WTC11 (cell line): ENCODE data around the gene ZNF414. TPM values are rescaled to one million over a fixed set of nuclear protein-coding genes. Genes with fewer than 3 reads are reported as not detected.

Source experiments
- ATAC-seq: fragments of 200-7000 bp; cut with Tn5 transposase; 2 replicates; pipeline ENCODE4 v1.10.0; 2021; ENCODE audit warnings: mild to moderate bottlenecking, moderate library complexity
- CTCF ChIA-PET: fragments of 300-600 bp; sonication (Branson Sonifier 250); formaldehyde crosslinking; loops from one replicate; lab custom pipeline; 2021; ENCODE audit warnings: antibody characterized with exemption; lab: Charles Lee
- POLR2A ChIA-PET: fragments of 350-600 bp; sonication (Branson Sonifier 250); formaldehyde crosslinking; loops from one replicate; lab custom pipeline; 2021; ENCODE audit warnings: antibody characterized with exemption; lab: Charles Lee
- DNase-seq: peaks from one replicate; pipeline ENCODE4 v3.0.0; 2021; ENCODE audit warnings: low spot score
- H3K27ac Mint-ChIP-seq: 2 replicates; pipeline ENCODE4 v1.8.0; 2021; ENCODE audit warnings: mixed read lengths
- H3K27me3 Mint-ChIP-seq: 2 replicates; pipeline ENCODE4 v1.8.0; 2021; ENCODE audit warnings: low read depth, mild to moderate bottlenecking, moderate library complexity, mixed read lengths
- H3K36me3 Mint-ChIP-seq: 2 replicates; pipeline ENCODE4 v1.8.0; 2021; ENCODE audit warnings: mixed read lengths
- H3K4me1 Mint-ChIP-seq: 2 replicates; pipeline ENCODE4 v1.8.0; 2022; ENCODE audit warnings: mixed read lengths
- H3K4me3 Mint-ChIP-seq: 2 replicates; pipeline ENCODE4 v1.8.0; 2021; ENCODE audit warnings: mild to moderate bottlenecking, moderate library complexity, mixed read lengths
- H3K9me3 Mint-ChIP-seq: 2 replicates; pipeline ENCODE4 v1.8.0; 2021; ENCODE audit warnings: mixed read lengths
- CREB1 ChIP-seq: sonication (generic); formaldehyde crosslinking; IDR thresholded peaks from 2 replicates; pipeline ENCODE4 v1.8.0; 2023; ENCODE audit warnings: mild to moderate bottlenecking, missing genetic modification reagents
- CTCF ChIP-seq: fragments of 200-600 bp; IDR thresholded peaks from 2 replicates; pipeline ENCODE4 v1.8.0; 2022; ENCODE audit warnings: antibody characterized with exemption
- IRF2 ChIP-seq: sonication (generic); formaldehyde crosslinking; IDR thresholded peaks from 2 replicates; pipeline ENCODE4 v1.8.0; 2022; ENCODE audit warnings: low read depth, missing genetic modification reagents, borderline replicate concordance
- JUN ChIP-seq: sonication (generic); formaldehyde crosslinking; IDR thresholded peaks from 2 replicates; pipeline ENCODE4 v1.8.0; 2023; ENCODE audit warnings: mild to moderate bottlenecking, missing genetic modification reagents
- NFATC4 ChIP-seq: fragments of 250-450 bp; sonication (Bioruptor Pico); IDR thresholded peaks from 2 replicates; pipeline ENCODE4 v1.9.0; 2021; ENCODE audit warnings: mild to moderate bottlenecking
- NFE2L1 ChIP-seq: sonication (generic); formaldehyde crosslinking; IDR thresholded peaks from 2 replicates; pipeline ENCODE4 v1.8.1; 2023; ENCODE audit warnings: missing genetic modification reagents
- SOX15 ChIP-seq: fragments of 250-450 bp; sonication (Bioruptor Pico); IDR thresholded peaks from 2 replicates; pipeline ENCODE4 v1.9.0; 2021; ENCODE audit warnings: mild to moderate bottlenecking
- ZNF232 ChIP-seq: sonication (generic); formaldehyde crosslinking; IDR thresholded peaks from 2 replicates; pipeline ENCODE4 v1.8.0; 2022; ENCODE audit warnings: mild to moderate bottlenecking, missing genetic modification reagents
- ZNF263 ChIP-seq: sonication (generic); formaldehyde crosslinking; IDR thresholded peaks from 2 replicates; pipeline ENCODE4 v1.8.1; 2022; ENCODE audit warnings: low read depth, mild to moderate bottlenecking, moderate library complexity, missing genetic modification reagents
- ZNF423 ChIP-seq: fragments of 250-450 bp; sonication (Bioruptor Pico); IDR thresholded peaks from 2 replicates; pipeline ENCODE4 v2.1.2; 2022; ENCODE audit warnings: mild to moderate bottlenecking, moderate library complexity
- total RNA-seq: library from RNA; stranded (reverse); gene quantifications from 3 replicates; pipeline ENCODE4 v1.2.3, GENCODE V29; 2021
- TF ChIP-seq, protein P1 (sequence below): fragments of 250-450 bp; sonication (Bioruptor Pico); IDR thresholded peaks from 2 replicates; pipeline ENCODE4 v2.1.2; 2022; ENCODE audit warnings: mild to moderate bottlenecking, moderate library complexity
- TF ChIP-seq, protein P2 (sequence below): fragments of 250-450 bp; sonication (Bioruptor Pico); IDR thresholded peaks from 2 replicates; pipeline ENCODE4 v1.9.0; 2021; ENCODE audit warnings: mild to moderate bottlenecking
- TF ChIP-seq, protein P3 (sequence below): sonication (generic); formaldehyde crosslinking; IDR thresholded peaks from 2 replicates; pipeline ENCODE4 v1.8.0; 2023; ENCODE audit warnings: missing genetic modification reagents, mild to moderate bottlenecking, borderline replicate concordance
- TF ChIP-seq, protein P4 (sequence below): fragments of 250-450 bp; sonication (Bioruptor Pico); IDR thresholded peaks from 2 replicates; pipeline ENCODE4 v1.9.0; 2021; ENCODE audit warnings: mild to moderate bottlenecking, borderline replicate concordance
- TF ChIP-seq, protein P5 (sequence below): sonication (generic); formaldehyde crosslinking; IDR thresholded peaks from 2 replicates; pipeline ENCODE4 v1.8.1; 2022; ENCODE audit warnings: missing genetic modification reagents, borderline replicate concordance

The ZNF414 gene
- total RNA-seq, 1 experiment from 2014 or later: 38.2 TPM

DNA sequence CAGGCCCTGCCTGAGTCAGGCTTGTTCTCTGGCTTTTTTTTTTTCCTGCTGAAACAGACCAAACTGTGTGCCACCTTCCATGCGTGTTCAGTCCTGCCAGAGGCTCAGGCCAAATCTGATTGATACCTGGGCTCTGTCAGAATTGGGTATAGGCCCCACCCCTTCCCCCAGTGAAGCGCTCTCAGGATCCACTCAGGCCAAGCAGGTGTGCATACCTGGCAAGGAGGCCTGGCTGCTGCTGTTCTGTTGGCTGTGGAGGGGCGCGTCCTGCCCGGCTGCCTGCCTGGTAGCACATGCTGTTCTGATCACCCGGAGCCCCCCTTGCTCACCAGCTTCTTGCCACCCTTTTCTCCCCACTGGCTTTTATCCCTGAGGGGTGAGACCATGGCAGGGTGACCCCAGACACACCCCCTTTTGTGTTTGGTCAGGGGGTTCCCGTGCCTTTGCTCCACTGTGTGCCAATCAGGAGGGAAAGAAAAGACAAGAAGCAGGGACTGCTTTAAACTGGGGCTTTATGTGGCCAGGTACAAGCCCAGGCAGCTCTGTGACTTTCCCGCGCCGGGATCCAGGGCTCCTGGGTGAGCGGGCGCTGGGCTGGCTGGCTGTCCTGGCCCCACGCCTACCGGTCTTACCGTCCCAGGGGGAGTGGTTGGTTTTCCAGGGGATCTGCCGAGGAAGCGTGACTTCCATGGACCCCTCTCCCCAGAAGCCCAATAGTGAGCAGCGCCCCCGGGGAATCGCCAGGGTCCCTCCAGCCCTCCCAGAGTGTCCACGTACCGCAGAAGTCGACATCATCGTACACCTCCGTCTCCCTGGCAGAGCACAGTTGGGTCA lies 24.2 kb downstream of the ZNF414 start (continued):
- TF ChIP-seq, protein P1, sequence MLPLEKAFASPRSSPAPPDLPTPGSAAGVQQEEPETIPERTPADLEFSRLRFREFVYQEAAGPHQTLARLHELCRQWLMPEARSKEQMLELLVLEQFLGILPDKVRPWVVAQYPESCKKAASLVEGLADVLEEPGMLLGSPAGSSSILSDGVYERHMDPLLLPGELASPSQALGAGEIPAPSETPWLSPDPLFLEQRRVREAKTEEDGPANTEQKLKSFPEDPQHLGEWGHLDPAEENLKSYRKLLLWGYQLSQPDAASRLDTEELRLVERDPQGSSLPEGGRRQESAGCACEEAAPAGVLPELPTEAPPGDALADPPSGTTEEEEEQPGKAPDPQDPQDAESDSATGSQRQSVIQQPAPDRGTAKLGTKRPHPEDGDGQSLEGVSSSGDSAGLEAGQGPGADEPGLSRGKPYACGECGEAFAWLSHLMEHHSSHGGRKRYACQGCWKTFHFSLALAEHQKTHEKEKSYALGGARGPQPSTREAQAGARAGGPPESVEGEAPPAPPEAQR (CRISPR knock-in tag): no peak
- TF ChIP-seq JUN (CRISPR knock-in tag) (no peak), NFE2L1 (no peak), CTCF (no peak), IRF2 (CRISPR knock-in tag) (no peak), NFATC4 (CRISPR knock-in tag) (0 out of 2 replicates have a peak, but pooled peaks have one; percentile 31), CREB1 (CRISPR knock-in tag) (no peak)
- TF ChIP-seq, protein P2, sequence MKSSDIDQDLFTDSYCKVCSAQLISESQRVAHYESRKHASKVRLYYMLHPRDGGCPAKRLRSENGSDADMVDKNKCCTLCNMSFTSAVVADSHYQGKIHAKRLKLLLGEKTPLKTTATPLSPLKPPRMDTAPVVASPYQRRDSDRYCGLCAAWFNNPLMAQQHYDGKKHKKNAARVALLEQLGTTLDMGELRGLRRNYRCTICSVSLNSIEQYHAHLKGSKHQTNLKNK: no peak
- TF ChIP-seq, protein P3, sequence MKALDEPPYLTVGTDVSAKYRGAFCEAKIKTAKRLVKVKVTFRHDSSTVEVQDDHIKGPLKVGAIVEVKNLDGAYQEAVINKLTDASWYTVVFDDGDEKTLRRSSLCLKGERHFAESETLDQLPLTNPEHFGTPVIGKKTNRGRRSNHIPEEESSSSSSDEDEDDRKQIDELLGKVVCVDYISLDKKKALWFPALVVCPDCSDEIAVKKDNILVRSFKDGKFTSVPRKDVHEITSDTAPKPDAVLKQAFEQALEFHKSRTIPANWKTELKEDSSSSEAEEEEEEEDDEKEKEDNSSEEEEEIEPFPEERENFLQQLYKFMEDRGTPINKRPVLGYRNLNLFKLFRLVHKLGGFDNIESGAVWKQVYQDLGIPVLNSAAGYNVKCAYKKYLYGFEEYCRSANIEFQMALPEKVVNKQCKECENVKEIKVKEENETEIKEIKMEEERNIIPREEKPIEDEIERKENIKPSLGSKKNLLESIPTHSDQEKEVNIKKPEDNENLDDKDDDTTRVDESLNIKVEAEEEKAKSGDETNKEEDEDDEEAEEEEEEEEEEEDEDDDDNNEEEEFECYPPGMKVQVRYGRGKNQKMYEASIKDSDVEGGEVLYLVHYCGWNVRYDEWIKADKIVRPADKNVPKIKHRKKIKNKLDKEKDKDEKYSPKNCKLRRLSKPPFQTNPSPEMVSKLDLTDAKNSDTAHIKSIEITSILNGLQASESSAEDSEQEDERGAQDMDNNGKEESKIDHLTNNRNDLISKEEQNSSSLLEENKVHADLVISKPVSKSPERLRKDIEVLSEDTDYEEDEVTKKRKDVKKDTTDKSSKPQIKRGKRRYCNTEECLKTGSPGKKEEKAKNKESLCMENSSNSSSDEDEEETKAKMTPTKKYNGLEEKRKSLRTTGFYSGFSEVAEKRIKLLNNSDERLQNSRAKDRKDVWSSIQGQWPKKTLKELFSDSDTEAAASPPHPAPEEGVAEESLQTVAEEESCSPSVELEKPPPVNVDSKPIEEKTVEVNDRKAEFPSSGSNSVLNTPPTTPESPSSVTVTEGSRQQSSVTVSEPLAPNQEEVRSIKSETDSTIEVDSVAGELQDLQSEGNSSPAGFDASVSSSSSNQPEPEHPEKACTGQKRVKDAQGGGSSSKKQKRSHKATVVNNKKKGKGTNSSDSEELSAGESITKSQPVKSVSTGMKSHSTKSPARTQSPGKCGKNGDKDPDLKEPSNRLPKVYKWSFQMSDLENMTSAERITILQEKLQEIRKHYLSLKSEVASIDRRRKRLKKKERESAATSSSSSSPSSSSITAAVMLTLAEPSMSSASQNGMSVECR: no peak
- TF ChIP-seq, protein P4, sequence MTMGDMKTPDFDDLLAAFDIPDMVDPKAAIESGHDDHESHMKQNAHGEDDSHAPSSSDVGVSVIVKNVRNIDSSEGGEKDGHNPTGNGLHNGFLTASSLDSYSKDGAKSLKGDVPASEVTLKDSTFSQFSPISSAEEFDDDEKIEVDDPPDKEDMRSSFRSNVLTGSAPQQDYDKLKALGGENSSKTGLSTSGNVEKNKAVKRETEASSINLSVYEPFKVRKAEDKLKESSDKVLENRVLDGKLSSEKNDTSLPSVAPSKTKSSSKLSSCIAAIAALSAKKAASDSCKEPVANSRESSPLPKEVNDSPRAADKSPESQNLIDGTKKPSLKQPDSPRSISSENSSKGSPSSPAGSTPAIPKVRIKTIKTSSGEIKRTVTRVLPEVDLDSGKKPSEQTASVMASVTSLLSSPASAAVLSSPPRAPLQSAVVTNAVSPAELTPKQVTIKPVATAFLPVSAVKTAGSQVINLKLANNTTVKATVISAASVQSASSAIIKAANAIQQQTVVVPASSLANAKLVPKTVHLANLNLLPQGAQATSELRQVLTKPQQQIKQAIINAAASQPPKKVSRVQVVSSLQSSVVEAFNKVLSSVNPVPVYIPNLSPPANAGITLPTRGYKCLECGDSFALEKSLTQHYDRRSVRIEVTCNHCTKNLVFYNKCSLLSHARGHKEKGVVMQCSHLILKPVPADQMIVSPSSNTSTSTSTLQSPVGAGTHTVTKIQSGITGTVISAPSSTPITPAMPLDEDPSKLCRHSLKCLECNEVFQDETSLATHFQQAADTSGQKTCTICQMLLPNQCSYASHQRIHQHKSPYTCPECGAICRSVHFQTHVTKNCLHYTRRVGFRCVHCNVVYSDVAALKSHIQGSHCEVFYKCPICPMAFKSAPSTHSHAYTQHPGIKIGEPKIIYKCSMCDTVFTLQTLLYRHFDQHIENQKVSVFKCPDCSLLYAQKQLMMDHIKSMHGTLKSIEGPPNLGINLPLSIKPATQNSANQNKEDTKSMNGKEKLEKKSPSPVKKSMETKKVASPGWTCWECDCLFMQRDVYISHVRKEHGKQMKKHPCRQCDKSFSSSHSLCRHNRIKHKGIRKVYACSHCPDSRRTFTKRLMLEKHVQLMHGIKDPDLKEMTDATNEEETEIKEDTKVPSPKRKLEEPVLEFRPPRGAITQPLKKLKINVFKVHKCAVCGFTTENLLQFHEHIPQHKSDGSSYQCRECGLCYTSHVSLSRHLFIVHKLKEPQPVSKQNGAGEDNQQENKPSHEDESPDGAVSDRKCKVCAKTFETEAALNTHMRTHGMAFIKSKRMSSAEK: 0 out of 2 replicates have a peak, but pooled peaks have one; percentile 49

DNA sequence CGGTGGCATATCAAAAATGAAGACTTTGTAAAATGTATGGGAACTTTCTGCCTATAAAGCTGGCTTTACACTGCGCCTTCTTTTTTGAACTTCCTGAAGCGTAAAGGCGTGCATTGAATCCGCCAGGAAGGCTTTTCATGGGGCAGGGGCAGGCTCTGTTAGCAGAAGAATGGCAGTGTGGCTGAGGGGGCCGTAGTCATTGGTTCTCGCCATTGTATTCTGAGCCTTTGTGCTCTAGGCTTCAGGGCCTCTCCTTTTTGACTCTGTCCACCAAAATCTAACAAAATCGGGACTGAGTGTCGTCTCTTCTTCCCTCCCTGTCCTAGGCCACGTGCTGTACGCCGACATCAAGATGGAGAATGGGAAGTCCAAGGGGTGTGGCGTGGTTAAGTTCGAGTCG lies 25.6 kb downstream of the ZNF414 start:
- no peak overlapping the region for H3K4me3 Mint-ChIP-seq
- no peaks in the 10 kb centered on the region for H3K27me3 Mint-ChIP-seq
- DNase-seq: no peak
- H3K9me3 Mint-ChIP-seq: no peaks in the 10 kb centered on the region
- H3K36me3 Mint-ChIP-seq: peaks cover 56% of the 10 kb centered on the region
- peaks cover 5% of the 10 kb centered on the region; the same call in 1 of the 2 replicates for H3K4me1 Mint-ChIP-seq
- no peak for ATAC-seq
- ChIA-PET POLR2A (interaction anchor here (0.6 kb wide), 1 partner anchor 17 kb away, joined by 3 read pairs; no protein-coding TSS in a partner anchor), CTCF (interaction anchor here (0.6 to 1.6 kb wide), 2 partner anchors 10 to 1801 kb away, joined by 3 read pairs; partner anchors contain the start of gene ICAM5)
- peak overlapping the region; percentile 73 for H3K27ac Mint-ChIP-seq
- TF ChIP-seq SOX15 (no peak), CTCF (no peak), ZNF423 (CRISPR knock-in tag) (no peak), ZNF263 (no peak), ZNF232 (CRISPR knock-in tag) (no peak)
- TF ChIP-seq, protein P1 (CRISPR knock-in tag): no peak
- TF ChIP-seq, protein P5, sequence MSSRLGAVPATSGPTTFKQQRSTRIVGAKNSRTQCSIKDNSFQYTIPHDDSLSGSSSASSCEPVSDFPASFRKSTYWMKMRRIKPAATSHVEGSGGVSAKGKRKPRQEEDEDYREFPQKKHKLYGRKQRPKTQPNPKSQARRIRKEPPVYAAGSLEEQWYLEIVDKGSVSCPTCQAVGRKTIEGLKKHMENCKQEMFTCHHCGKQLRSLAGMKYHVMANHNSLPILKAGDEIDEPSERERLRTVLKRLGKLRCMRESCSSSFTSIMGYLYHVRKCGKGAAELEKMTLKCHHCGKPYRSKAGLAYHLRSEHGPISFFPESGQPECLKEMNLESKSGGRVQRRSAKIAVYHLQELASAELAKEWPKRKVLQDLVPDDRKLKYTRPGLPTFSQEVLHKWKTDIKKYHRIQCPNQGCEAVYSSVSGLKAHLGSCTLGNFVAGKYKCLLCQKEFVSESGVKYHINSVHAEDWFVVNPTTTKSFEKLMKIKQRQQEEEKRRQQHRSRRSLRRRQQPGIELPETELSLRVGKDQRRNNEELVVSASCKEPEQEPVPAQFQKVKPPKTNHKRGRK: no peak
